Body of pancreas (tissue), 4 donors: ENCODE measurements around the gene MIA. TPM values are rescaled to one million over a fixed set of nuclear protein-coding genes. Genes with fewer than 3 reads are reported as not detected.
"Not testable (repeated sequence)": the region's sequence is repeated elsewhere in the genome, so short reads cannot be mapped to it uniquely, and the experiment has no call there.

ENCODE experiments used
- ATAC-seq: fragments of 150-250 bp; one replicate; pipeline ENCODE4 v1.9.1; 2016
- DNase-seq, 4 donors: peaks; one replicate each; pipeline ENCODE4 v3.0.0-alpha.2; 2019
- H3K27ac ChIP-seq, 4 donors: fragments of 200-600 bp; sonication (generic); 1 replicate in 3 of 4; 2 replicates in 1 of 4; pipeline versions ENCODE4 v1.5.1 to v1.6.1; 2016 to 2019; ENCODE audit warnings: mild to moderate bottlenecking in 1 of 4, mixed read lengths in 1 of 4, moderate library complexity in 1 of 4
- H3K27me3 ChIP-seq, 2 donors: fragments of 200-600 bp; sonication (generic); one replicate each; pipeline ENCODE4 v1.6.0; 2016; ENCODE audit warnings: mild to moderate bottlenecking in 1 of 2
- H3K36me3 ChIP-seq, 2 donors: fragments of 200-600 bp; sonication (generic); replicated peaks in 1 of 2; 2 replicates each; pipeline ENCODE4 v1.5.1; 2016; ENCODE audit warnings: low read depth in 2 of 2; ENCODE audit not compliant: insufficient read depth in 1 of 2
- H3K4me1 ChIP-seq: fragments of 200-600 bp; sonication (generic); one replicate; pipeline ENCODE4 v1.6.0; 2016
- H3K4me3 ChIP-seq, 2 donors: fragments of 200-600 bp; sonication (generic); 1 replicate in 1 of 2; 2 replicates in 1 of 2; pipeline ENCODE4 v1.5.1; 2016 to 2019
- H3K9me3 ChIP-seq, 3 donors: fragments of 200-600 bp; sonication (generic); 1 replicate in 2 of 3; 2 replicates in 1 of 3; pipeline ENCODE4 v1.5.1; 2016
- POLR2A ChIP-seq, 3 donors: fragments of 450-650 bp; IDR thresholded peaks; one replicate each; pipeline ENCODE4 v1.6.1; 2016; ENCODE audit warnings: antibody characterized with exemption in 3 of 3, mild to moderate bottlenecking in 2 of 3
- WGBS, 2 donors: methylation state at CpG; one replicate each; pipeline ENCODE4 v1.1.5; 2017; 5-methylcytosine and 5-hydroxymethylcytosine counted together
- intact Hi-C: fragments of 100-400 bp; cut with DNase I; formaldehyde crosslinking; loops from one replicate; pipeline ENCODE4 v1.15.1; 2023
- total RNA-seq, 2 donors: library from RNA; depleted of rRNA; stranded (reverse); fragments of >200 nt; gene quantifications; one replicate each; pipeline ENCODE4 v1.1.0, GENCODE V29; 2016
- TF ChIP-seq, protein P1 (sequence below), 7 experiments: fragments of 450-650 bp in 4 of 7; fragments of 200-600 bp in 3 of 7; sonication (generic) in 3 of 7; IDR thresholded peaks; one replicate each; pipeline ENCODE4 v1.5.1; 2016 to 2019; ENCODE audit warnings: antibody characterized with exemption in 7 of 7

Gene MIA
- 1 to 10 TPM in 1 of 2 donors, not detected in 1; 5.9 TPM for total RNA-seq

DNA sequence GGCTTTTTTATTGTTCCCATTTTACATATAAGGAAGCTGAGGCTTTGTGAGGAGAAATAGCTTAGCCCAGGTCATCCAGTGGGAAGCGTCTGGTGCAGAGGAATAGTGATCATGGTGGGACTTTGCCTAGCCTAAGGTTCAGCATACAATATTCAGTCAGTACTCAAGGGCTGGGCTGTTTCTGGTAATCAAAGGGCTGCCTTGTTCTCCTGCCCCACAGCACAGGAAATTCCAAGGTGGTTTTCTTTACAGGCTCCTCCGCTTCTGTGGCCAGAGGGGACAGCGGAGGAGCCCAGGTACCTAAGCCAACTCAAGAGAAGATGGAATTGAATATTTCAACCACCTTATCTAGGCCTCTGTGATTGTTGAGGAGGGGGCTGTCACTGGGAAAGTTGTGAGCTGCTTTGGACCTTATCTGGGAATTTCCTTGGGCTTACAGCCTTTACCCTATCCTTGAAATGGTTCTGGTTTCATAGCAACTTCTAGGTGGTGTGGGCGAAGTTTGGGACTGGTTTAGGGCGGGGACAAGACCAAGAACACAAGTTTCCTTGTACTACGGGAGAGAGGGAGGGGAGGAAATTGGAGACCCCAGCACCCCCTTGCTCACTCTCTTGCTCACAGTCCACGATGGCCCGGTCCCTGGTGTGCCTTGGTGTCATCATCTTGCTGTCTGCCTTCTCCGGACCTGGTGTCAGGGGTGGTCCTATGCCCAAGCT, at the start of gene MIA:
MIA (plus strand) TSS at position 606 of the 716 bp plus-strand sequence; CDS start at position 628, 22 bp downstream.
- H3K27ac ChIP-seq, result no peak within 1 kb of the TSS
- 80 to 81% methylated on average over 9 of the region's 9 CpGs for WGBS, 2 donors
- intact Hi-C loops, result no loop called here
- H3K36me3 ChIP-seq, result no peaks in the 10 kb centered on the region
- peaks cover 16% of the 10 kb centered on the region for H3K4me1 ChIP-seq
- ATAC-seq, result no peak
- DNase-seq, result no peak
- no peaks in the 10 kb centered on the region for H3K9me3 ChIP-seq
- no peak for TF ChIP-seq POLR2A (IDR thresholded peaks at IDR 0.05)
- TF ChIP-seq, protein P1, sequence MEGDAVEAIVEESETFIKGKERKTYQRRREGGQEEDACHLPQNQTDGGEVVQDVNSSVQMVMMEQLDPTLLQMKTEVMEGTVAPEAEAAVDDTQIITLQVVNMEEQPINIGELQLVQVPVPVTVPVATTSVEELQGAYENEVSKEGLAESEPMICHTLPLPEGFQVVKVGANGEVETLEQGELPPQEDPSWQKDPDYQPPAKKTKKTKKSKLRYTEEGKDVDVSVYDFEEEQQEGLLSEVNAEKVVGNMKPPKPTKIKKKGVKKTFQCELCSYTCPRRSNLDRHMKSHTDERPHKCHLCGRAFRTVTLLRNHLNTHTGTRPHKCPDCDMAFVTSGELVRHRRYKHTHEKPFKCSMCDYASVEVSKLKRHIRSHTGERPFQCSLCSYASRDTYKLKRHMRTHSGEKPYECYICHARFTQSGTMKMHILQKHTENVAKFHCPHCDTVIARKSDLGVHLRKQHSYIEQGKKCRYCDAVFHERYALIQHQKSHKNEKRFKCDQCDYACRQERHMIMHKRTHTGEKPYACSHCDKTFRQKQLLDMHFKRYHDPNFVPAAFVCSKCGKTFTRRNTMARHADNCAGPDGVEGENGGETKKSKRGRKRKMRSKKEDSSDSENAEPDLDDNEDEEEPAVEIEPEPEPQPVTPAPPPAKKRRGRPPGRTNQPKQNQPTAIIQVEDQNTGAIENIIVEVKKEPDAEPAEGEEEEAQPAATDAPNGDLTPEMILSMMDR (IDR thresholded peaks at IDR 0.05), result no peak
- H3K27me3 ChIP-seq, result no peaks in the 10 kb centered on the region
- no peak within 1 kb of the TSS for H3K4me3 ChIP-seq

DNA sequence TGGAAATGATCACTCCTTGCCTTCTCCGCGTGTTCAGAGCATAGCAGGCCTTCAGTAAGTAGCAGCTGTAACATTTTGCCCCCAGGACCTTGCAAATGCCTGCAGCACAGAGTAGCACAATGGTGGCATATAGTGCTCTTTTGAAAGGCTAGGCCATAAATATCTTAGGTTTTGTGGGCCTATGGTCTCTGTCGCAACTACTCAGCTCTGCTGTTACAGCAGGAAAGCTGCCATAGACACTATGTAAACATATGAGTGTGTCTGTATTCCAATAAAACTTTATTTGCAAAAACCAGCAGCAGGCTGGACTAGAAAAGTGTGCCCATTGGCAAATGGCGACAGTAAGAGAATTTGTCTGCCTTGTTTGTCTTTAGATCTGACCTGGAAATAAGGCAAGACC, 49.0 kb upstream of the MIA start:
- Histone ChIP-seq H3K27ac (no peak overlapping the region), H3K4me3 (no peak overlapping the region), H3K36me3 (peaks cover 5 to 26% of the 10 kb centered on the region in 2 donors), H3K4me1 (peaks cover 14% of the 10 kb centered on the region), H3K9me3 (no peaks in the 10 kb centered on the region), H3K27me3 (no peaks in the 10 kb centered on the region)
- intact Hi-C loops, result no loop called here
- DNase-seq (no peak), ATAC-seq (no peak)
- TF ChIP-seq POLR2A (IDR thresholded peaks at IDR 0.05), result no peak
- TF ChIP-seq, protein P1 (IDR thresholded peaks at IDR 0.05), result no peak
- 85 to 100% methylated on average over 4 of the region's 4 CpGs for WGBS, 2 donors

DNA sequence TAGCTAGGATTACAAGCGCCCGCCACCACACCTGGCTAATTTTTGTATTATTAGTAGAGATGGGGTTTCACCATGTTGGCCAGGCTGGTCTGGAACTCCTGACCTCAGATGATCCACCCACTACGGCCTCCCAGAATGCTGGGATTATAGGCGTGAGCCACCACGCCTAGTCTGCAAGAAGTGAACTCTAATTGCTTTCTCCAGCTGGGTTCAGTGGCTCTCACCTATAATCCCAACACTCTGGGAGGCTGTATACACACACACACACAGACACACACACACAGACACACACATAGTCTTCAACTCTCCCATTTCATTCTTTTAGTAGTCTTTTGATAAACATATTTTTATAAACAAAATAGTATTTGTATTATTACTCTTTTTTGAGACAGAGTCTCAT, 45.3 kb upstream of the MIA start:
- DNase-seq, ATAC-seq, H3K9me3 ChIP-seq, H3K27ac ChIP-seq, intact Hi-C loops, H3K27me3 ChIP-seq, H3K4me3 ChIP-seq, H3K4me1 ChIP-seq: not testable (repeated sequence)
- 89 to 94% methylated on average over 5 of the region's 5 CpGs for WGBS, 2 donors
- H3K36me3 ChIP-seq, result peaks cover 15 to 32% of the 10 kb centered on the region in 2 donors

DNA sequence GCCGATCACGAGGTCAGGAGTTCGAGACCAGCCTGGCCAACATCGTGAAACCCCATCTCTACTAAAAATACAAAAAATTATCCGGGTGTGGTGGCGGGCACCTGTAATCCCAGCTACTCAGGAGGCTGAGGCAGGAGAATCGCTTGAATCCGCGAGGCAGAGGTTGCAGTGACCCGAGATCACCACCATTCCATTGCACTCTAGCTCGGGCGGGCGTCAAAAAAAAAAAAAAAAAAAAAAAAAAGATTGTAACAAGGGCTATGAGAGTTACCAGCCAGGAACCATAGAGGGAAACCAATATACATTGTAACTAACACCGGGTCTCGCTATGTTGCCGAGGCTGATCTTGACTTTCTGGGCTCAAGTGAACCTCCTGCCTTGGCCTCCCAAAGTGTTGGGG, 43.0 kb upstream of the MIA start:
- ATAC-seq, H3K4me3 ChIP-seq, H3K9me3 ChIP-seq, H3K4me1 ChIP-seq, DNase-seq, intact Hi-C loops, H3K27me3 ChIP-seq, H3K27ac ChIP-seq: not testable (repeated sequence)
- 90 to 94% methylated on average over 16 of the region's 16 CpGs for WGBS, 2 donors
- H3K36me3 ChIP-seq, result peaks cover 15 to 39% of the 10 kb centered on the region in 2 donors

DNA sequence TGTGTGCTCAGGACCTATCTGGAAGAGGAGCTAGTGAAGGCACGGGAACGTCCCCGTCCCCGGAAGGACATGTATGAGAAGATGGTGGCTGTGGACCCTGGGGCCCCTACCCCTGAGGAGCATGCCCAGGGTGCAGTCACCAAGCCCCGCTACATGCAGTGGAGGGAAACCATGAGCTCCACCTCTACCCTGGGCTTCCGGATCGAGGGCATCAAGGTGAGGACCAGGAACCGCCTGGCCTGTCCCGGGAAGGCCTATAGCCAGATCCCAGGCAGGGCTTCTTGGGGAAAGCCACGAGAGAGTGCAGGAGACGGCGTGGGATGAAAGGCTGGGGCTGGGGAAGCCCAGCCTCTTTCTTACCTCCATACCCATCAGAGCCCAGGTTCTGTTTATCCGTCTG, 42.2 kb upstream of the MIA start:
- Histone ChIP-seq H3K36me3 (peaks cover 15 to 39% of the 10 kb centered on the region in 2 donors), H3K4me1 (no peaks in the 10 kb centered on the region), H3K9me3 (no peaks in the 10 kb centered on the region), H3K4me3 (no peak overlapping the region), H3K27ac (no peak overlapping the region), H3K27me3 (no peaks in the 10 kb centered on the region)
- ATAC-seq (no peak), DNase-seq (no peak)
- intact Hi-C loops, result no loop called here
- TF ChIP-seq, protein P1 (IDR thresholded peaks at IDR 0.05), result no peak
- TF ChIP-seq POLR2A (IDR thresholded peaks at IDR 0.05), result no peak
- 93% methylated on average over 13 of the region's 13 CpGs for WGBS, 2 donors
